Inflammatory macrophage treated with lipopolysaccharide for 1 hour (primary cell): ENCODE results near the gene MS4A2.
A peak's percentile ranks its signal among the peaks of the same experiment; 100 is the strongest.
"Not testable (repeated sequence)": the region's sequence is repeated elsewhere in the genome, so short reads cannot be mapped to it uniquely, and the experiment has no call there.

Source experiments
- DNase-seq, 2 donors: peaks; one replicate each; pipeline ENCODE4 v3.0.0-alpha.2; 2020 to 2022

MS4A2 gene

GRCh38 chr11:60088364-60088763 is at the start of gene MS4A2:
Gene MS4A2 (plus strand): TSS chr11:60088664. CDS start chr11:60088766, 102 bp downstream.
- no peak for DNase-seq

GRCh38 chr11:60040109-60040508 is 48.4 kb upstream of the MS4A2 start, which contains the start of gene OOSP2:
Gene OOSP2 (plus strand): TSS chr11:60040409. CDS start chr11:60040460, 51 bp downstream.
- DNase-seq: no peak

- not testable (repeated sequence) for DNase-seq
Observed at GRCh38 chr11:60050422-60050821, 38.0 kb upstream of the MS4A2 start.

- DNase-seq: not testable (repeated sequence)
Observed at GRCh38 chr11:60050839-60051238, 37.6 kb upstream of the MS4A2 start.

GRCh38 chr11:60056349-60056969 is 32.0 kb upstream of the MS4A2 start, which contains the start of gene MS4A3:
Gene MS4A3 (plus strand): TSS chr11:60056665. CDS start chr11:60061161, 4,496 bp downstream.
- peak; percentile 48 to 73 for DNase-seq

GRCh38 chr11:60059052-60059451 is 29.4 kb upstream of the MS4A2 start:
- DNase-seq: no peak

- DNase-seq: peak; percentile 36 to 42
Observed at GRCh38 chr11:60059521-60060240, 28.8 kb upstream of the MS4A2 start.

- peak; percentile 38 to 52 for DNase-seq
Observed at GRCh38 chr11:60064111-60064510, 24.4 kb upstream of the MS4A2 start.

GRCh38 chr11:60065801-60066200 is 22.7 kb upstream of the MS4A2 start:
- DNase-seq: no peak

GRCh38 chr11:60069450-60069849 is 19.0 kb upstream of the MS4A2 start:
- no peak for DNase-seq

- not testable (repeated sequence) for DNase-seq
Observed at GRCh38 chr11:60071644-60072043, 16.8 kb upstream of the MS4A2 start.

- DNase-seq: peak in 1 of 2 donors; percentile 64
Observed at GRCh38 chr11:60077216-60077817, 11.1 kb upstream of the MS4A2 start.

GRCh38 chr11:60077981-60078380 is 10.5 kb upstream of the MS4A2 start:
- DNase-seq: peak; percentile 26 to 34

- DNase-seq: no peak
Observed at GRCh38 chr11:60078745-60079144, 9.7 kb upstream of the MS4A2 start.

GRCh38 chr11:60080535-60080934 is 7.9 kb upstream of the MS4A2 start:
- DNase-seq: peak; percentile 46 to 63

GRCh38 chr11:60084631-60085273 is 3.7 kb upstream of the MS4A2 start:
- no peak for DNase-seq

- DNase-seq: no peak
Observed at GRCh38 chr11:60085909-60086308, 2.6 kb upstream of the MS4A2 start.

GRCh38 chr11:60087239-60087638 is 1.2 kb upstream of the MS4A2 start:
- DNase-seq: no peak

- no peak for DNase-seq
Observed at GRCh38 chr11:60095477-60096120, 7.1 kb downstream of the MS4A2 start.

- DNase-seq: no peak
Observed at GRCh38 chr11:60097189-60097588, 8.7 kb downstream of the MS4A2 start.

- DNase-seq: no peak
Observed at GRCh38 chr11:60098508-60098907, 10.0 kb downstream of the MS4A2 start.

- no peak for DNase-seq
Observed at GRCh38 chr11:60100516-60100915, 12.1 kb downstream of the MS4A2 start.

- DNase-seq: not testable (repeated sequence)
Observed at GRCh38 chr11:60101368-60101767, 12.9 kb downstream of the MS4A2 start.
